Esophagus squamous epithelium (tissue), 5 donors: Measurements from ENCODE around the gene ABCB9. TPM values are rescaled to one million over a fixed set of nuclear protein-coding genes. Genes with fewer than 3 reads are reported as not detected.

Experiments used
- DNase-seq: peaks from one replicate; lab custom pipeline; 2025; lab: John Stamatoyannopoulos, UW
- H3K27ac ChIP-seq, 4 donors: fragments of 200-600 bp; sonication (generic); one replicate each; pipeline ENCODE4 v1.5.1; 2016 to 2019; ENCODE audit warnings: mild to moderate bottlenecking in 1 of 4
- H3K27me3 ChIP-seq, 4 donors: fragments of 200-600 bp; sonication (generic); 1 replicate in 3 of 4; 2 replicates in 1 of 4; pipeline versions ENCODE4 v1.5.1 to v1.6.0; 2017 to 2021; ENCODE audit warnings: antibody characterized with exemption in 1 of 4
- H3K36me3 ChIP-seq, 3 donors: fragments of 200-600 bp; sonication (generic); one replicate each; pipeline ENCODE4 v1.5.1; 2016 to 2019
- H3K4me1 ChIP-seq, 3 donors: fragments of 200-600 bp; sonication (generic); one replicate each; pipeline ENCODE4 v1.5.1; 2017 to 2019
- H3K4me3 ChIP-seq, 4 donors: fragments of 200-600 bp; sonication (generic); 1 replicate in 3 of 4; 2 replicates in 1 of 4; pipeline ENCODE4 v1.5.1; 2016 to 2019; ENCODE audit warnings: mild to moderate bottlenecking in 2 of 4, moderate library complexity in 1 of 4
- H3K9me3 ChIP-seq, 3 donors: fragments of 200-600 bp; sonication (generic); one replicate each; pipeline ENCODE4 v1.5.1; 2016 to 2019
- POLR2A ChIP-seq, 4 donors: fragments of 450-650 bp; IDR thresholded peaks; one replicate each; pipeline ENCODE4 v1.6.1; 2017; ENCODE audit warnings: antibody characterized with exemption in 4 of 4, mild to moderate bottlenecking in 4 of 4, moderate library complexity in 3 of 4
- WGBS, 2 donors: methylation state at CpG; one replicate each; pipeline ENCODE4 v1.1.5; 2018; 5-methylcytosine and 5-hydroxymethylcytosine counted together
- intact Hi-C: fragments of 100-400 bp; cut with DNase I; formaldehyde crosslinking; loops from one replicate; pipeline ENCODE4 v1.15.0; 2022
- total RNA-seq, 4 donors: library from RNA; depleted of rRNA; stranded (reverse); fragments of >200 nt; gene quantifications; one replicate each; pipeline ENCODE4 v1.1.0, GENCODE V29; 2016
- TF ChIP-seq, protein P1 (sequence below), 6 experiments: fragments of 450-650 bp in 4 of 6; fragments of 200-600 bp in 2 of 6; sonication (generic) in 2 of 6; IDR thresholded peaks; one replicate each; pipeline ENCODE4 v1.5.1; 2016 to 2019; ENCODE audit warnings: antibody characterized with exemption in 6 of 6, mild to moderate bottlenecking in 4 of 6, moderate library complexity in 4 of 6
- donor health status: DM: yes; HTN: yes; CAD: no.

Gene ABCB9
- total RNA-seq, 4 donors from 2014 or later, result 2.9 to 5.5 (median 3.3) TPM

DNA sequence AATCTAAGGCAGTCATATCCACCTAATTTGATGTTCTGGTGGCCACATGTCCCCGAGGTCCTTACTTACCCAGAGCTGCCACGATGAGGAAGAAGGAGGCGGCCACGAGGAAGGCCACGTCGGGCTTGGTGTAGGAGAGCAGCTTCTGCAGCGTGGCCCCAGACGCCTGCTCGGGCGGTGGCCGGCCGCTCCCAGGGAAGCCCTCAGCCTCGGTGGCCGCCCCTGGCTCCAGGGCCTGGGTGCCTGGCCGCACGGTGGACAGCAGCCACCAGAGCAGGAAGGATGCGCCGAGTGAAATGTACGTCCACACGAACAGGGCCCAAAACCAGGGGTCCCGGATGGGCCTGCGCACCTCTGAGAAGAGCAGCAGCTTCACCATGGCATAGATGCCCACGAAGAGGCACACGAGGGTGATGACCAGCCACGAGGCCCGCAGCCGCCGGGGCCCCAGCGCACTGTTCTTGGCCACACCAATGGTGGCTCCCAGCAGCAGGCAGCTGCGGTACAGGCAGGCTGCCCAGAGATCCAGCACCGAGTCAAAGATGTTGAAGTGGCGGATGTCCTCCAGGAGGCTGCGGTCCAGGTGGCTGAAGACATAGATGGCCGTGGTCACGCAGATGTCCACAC is 6.6 kb downstream of the ABCB9 start:
- intact Hi-C loops, result loop anchor here (10.0 kb wide), 1 partner anchor 165 kb away; no protein-coding TSS in a partner anchor
- Histone ChIP-seq H3K27me3 (no peaks in the 10 kb centered on the region), H3K27ac (no peak overlapping the region), H3K36me3 (peaks cover 0 to 17% (median 6%) of the 10 kb centered on the region in 3 donors), H3K4me1 (peaks cover 5 to 13% (median 11%) of the 10 kb centered on the region in 3 donors), H3K9me3 (no peaks in the 10 kb centered on the region), H3K4me3 (no peak overlapping the region)
- DNase-seq, result no peak
- 86 to 92% methylated on average over 13 to 22 of the region's 35 CpGs for WGBS, 2 donors
- TF ChIP-seq, protein P1, sequence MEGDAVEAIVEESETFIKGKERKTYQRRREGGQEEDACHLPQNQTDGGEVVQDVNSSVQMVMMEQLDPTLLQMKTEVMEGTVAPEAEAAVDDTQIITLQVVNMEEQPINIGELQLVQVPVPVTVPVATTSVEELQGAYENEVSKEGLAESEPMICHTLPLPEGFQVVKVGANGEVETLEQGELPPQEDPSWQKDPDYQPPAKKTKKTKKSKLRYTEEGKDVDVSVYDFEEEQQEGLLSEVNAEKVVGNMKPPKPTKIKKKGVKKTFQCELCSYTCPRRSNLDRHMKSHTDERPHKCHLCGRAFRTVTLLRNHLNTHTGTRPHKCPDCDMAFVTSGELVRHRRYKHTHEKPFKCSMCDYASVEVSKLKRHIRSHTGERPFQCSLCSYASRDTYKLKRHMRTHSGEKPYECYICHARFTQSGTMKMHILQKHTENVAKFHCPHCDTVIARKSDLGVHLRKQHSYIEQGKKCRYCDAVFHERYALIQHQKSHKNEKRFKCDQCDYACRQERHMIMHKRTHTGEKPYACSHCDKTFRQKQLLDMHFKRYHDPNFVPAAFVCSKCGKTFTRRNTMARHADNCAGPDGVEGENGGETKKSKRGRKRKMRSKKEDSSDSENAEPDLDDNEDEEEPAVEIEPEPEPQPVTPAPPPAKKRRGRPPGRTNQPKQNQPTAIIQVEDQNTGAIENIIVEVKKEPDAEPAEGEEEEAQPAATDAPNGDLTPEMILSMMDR (IDR thresholded peaks at IDR 0.05), result no peak
- no peak for TF ChIP-seq POLR2A (IDR thresholded peaks at IDR 0.05)

- no peaks in the 10 kb centered on the region for H3K4me1 ChIP-seq
- no peaks in the 10 kb centered on the region for H3K9me3 ChIP-seq
- no peaks in the 10 kb centered on the region for H3K27me3 ChIP-seq
- H3K4me3 ChIP-seq, result no peak overlapping the region
- H3K36me3 ChIP-seq, result peaks cover 0 to 17% (median 6%) of the 10 kb centered on the region in 3 donors
- intact Hi-C loops, result loop anchor here (10.0 kb wide), 1 partner anchor 164 kb away; no protein-coding TSS in a partner anchor
- WGBS, 2 donors, result 79 to 84% methylated on average over 5 of the region's 5 CpGs
- H3K27ac ChIP-seq, result no peak overlapping the region
- TF ChIP-seq POLR2A (IDR thresholded peaks at IDR 0.05), result no peak
- TF ChIP-seq, protein P1 (IDR thresholded peaks at IDR 0.05), result no peak
- DNase-seq, result no peak
Measured at GRCh38 chr12:122958198-122958888, 7.9 kb downstream of the ABCB9 start.

- Histone ChIP-seq H3K9me3 (no peaks in the 10 kb centered on the region), H3K27ac (no peak overlapping the region), H3K36me3 (peaks cover 0 to 17% (median 6%) of the 10 kb centered on the region in 3 donors), H3K27me3 (no peaks in the 10 kb centered on the region), H3K4me1 (peaks cover 0 to 11% (median 0%) of the 10 kb centered on the region in 3 donors), H3K4me3 (no peak overlapping the region)
- no peak for DNase-seq
- 71 to 78% methylated on average over 1 to 2 of the region's 2 CpGs for WGBS, 2 donors
- TF ChIP-seq, protein P1 (IDR thresholded peaks at IDR 0.05), result no peak
- no peak for TF ChIP-seq POLR2A (IDR thresholded peaks at IDR 0.05)
- intact Hi-C loops, result loop anchor here (10.0 kb wide), 1 partner anchor 161 kb away; no protein-coding TSS in a partner anchor
Measured at GRCh38 chr12:122956035-122956434, 10.2 kb downstream of the ABCB9 start.

DNA sequence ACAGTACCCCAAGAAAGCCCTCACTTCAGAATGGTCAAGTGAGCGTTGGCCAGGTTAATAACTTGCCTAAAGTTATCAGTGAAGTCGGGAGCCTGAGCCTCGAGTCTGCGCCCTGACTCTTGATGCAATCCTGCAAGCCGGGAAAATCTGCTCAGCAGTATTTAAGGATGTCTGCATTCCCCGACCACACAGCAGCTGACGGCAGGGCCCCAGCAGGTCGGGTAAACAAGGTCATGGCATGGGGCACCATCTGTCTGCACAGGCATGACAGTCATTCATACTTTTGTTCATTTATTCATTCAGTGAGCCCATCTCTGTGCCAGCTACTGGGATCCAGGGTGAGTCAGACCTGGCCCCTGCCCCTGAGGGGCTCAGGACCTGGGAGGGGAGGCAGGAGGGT is 11.1 kb downstream of the ABCB9 start:
- Histone ChIP-seq H3K27me3 (no peaks in the 10 kb centered on the region), H3K4me1 (peaks cover 0 to 11% (median 0%) of the 10 kb centered on the region in 3 donors), H3K36me3 (peaks cover 0 to 17% (median 6%) of the 10 kb centered on the region in 3 donors), H3K4me3 (no peak overlapping the region), H3K9me3 (no peaks in the 10 kb centered on the region), H3K27ac (no peak overlapping the region)
- no peak for DNase-seq
- WGBS, 2 donors, result 72 to 85% methylated on average over 5 to 7 of the region's 8 CpGs
- TF ChIP-seq, protein P1 (IDR thresholded peaks at IDR 0.05), result no peak
- no peak for TF ChIP-seq POLR2A (IDR thresholded peaks at IDR 0.05)
- intact Hi-C loops, result loop anchor here (10.0 kb wide), 1 partner anchor 160 kb away; no protein-coding TSS in a partner anchor
